ENCODE data around the gene CASD1. TPM values are rescaled to one million over a fixed set of nuclear protein-coding genes. Genes with fewer than 3 reads are reported as not detected.

Gene CASD1
- total RNA-seq, result 11.2 and 11.7 TPM in 2 replicates

DNA sequence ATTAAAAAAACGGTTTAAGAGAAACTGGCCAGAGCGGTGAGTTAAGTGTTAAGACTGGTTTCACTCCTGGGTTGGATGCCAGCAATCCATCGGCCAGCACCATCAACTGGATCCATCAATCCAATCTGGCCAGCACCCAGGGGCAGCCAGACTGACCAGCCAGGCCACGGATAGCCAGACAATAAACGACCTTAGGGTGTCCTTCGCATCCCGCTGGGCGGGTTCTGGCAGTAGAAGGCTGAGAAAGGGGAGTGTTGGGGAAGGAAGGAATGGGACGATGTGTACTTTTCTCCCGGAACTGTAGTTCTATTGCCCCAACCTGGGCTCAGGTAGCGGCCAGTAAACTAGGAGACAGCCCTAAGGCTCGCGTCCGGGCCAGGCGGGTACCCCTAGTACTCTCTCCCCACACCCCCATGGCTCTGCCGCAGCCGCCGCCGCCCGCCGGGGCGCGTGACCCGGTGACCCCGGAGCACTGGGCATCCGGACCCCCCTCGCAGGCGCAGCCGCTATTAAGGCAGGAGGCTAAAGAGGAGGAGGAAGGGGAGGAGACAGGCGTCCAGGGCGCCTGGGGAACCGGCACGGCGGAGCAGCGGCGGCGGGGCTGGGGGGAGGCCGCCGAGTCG lies at the start of gene CASD1:
Gene CASD1, plus strand, starts transcription at position 546 of the 623 bp plus-strand sequence. CDS start 276 bp downstream, outside the sequence.

Other genes with a start within 250 kb of the CASD1 start
- 4,873 and 6,723 TPM in 2 replicates for gene COL1A2, start 114.9 kb upstream of the CASD1 start, total RNA-seq
- 68.9 and 97.0 TPM in 2 replicates for gene SGCE, start 146.3 kb downstream of the CASD1 start, total RNA-seq